Measurements from ENCODE around the gene DMRT3. TPM values are rescaled to one million over a fixed set of nuclear protein-coding genes. Genes with fewer than 3 reads are reported as not detected.

Gene DMRT3
- polyA plus RNA-seq, 1 experiment: not detected

- DNase-seq (ENCODE audit: low read depth, low spot score): peak; percentile 34
- Histone ChIP-seq H3K27ac (ENCODE audit: low read depth, low read length) (no peak overlapping the region), H3K9me3 (ENCODE audit: control insufficient read depth, insufficient read depth, low read length) (no peaks in the 10 kb centered on the region), H3K27me3 (ENCODE audit: control insufficient read depth, insufficient read depth, low read length) (no peaks in the 10 kb centered on the region), H3K4me3 (ENCODE audit: low read depth, low read length) (no peak overlapping the region)
- POLR2A ChIA-PET: no interaction called here
- TF ChIP-seq, protein P1, sequence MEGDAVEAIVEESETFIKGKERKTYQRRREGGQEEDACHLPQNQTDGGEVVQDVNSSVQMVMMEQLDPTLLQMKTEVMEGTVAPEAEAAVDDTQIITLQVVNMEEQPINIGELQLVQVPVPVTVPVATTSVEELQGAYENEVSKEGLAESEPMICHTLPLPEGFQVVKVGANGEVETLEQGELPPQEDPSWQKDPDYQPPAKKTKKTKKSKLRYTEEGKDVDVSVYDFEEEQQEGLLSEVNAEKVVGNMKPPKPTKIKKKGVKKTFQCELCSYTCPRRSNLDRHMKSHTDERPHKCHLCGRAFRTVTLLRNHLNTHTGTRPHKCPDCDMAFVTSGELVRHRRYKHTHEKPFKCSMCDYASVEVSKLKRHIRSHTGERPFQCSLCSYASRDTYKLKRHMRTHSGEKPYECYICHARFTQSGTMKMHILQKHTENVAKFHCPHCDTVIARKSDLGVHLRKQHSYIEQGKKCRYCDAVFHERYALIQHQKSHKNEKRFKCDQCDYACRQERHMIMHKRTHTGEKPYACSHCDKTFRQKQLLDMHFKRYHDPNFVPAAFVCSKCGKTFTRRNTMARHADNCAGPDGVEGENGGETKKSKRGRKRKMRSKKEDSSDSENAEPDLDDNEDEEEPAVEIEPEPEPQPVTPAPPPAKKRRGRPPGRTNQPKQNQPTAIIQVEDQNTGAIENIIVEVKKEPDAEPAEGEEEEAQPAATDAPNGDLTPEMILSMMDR (IDR thresholded peaks at IDR 0.05; ENCODE audit: low read depth, low read length): peak; percentile 97
- CTCF ChIA-PET: interaction anchor here (0.5 to 2.7 kb wide), 37 partner anchors 8 to 837 kb away, joined by 3 to 33 read pairs (median 4); no protein-coding TSS in a partner anchor
These were observed 32.7 kb downstream of the DMRT3 start for GRCh38 chr9:1009101-1009707.

GRCh38 chr9:1013021-1013420, 36.6 kb downstream of the DMRT3 start:
- DNase-seq (ENCODE audit: low read depth, low spot score): no peak
- ChIA-PET POLR2A (no interaction called here), CTCF (no interaction called here)
- H3K27ac ChIP-seq (ENCODE audit: low read depth, low read length): no peak overlapping the region
- TF ChIP-seq, protein P1 (IDR thresholded peaks at IDR 0.05; ENCODE audit: low read depth, low read length): no peak
- no peaks in the 10 kb centered on the region for H3K27me3 ChIP-seq (ENCODE audit: control insufficient read depth, insufficient read depth, low read length)
- no peaks in the 10 kb centered on the region for H3K9me3 ChIP-seq (ENCODE audit: control insufficient read depth, insufficient read depth, low read length)
- H3K4me3 ChIP-seq (ENCODE audit: low read depth, low read length): no peak overlapping the region

DNA sequence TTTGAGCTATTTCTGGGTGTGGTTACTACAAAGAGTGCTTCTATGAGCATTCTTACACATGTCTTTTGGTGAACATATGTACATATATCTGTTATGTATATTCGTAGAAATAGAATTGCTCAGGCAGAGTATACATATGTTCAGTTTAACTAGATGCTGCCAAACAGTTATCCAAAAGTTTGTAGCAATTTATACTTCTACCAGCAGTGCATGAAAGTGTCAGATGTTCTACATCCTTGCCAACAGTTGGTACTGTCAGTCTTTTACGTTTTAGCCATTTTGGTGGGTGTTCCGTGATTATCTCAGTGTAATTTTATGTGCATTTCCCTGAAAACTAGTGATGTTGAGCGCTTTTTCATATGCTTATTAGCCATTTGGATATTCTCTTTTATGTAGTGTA, 37.8 kb downstream of the DMRT3 start:
- no peak for DNase-seq (ENCODE audit: low read depth, low spot score)
- Histone ChIP-seq H3K4me3 (ENCODE audit: low read depth, low read length) (no peak overlapping the region), H3K27me3 (ENCODE audit: control insufficient read depth, insufficient read depth, low read length) (no peaks in the 10 kb centered on the region), H3K27ac (ENCODE audit: low read depth, low read length) (no peak overlapping the region), H3K9me3 (ENCODE audit: control insufficient read depth, insufficient read depth, low read length) (no peaks in the 10 kb centered on the region)
- POLR2A ChIA-PET: no interaction called here
- CTCF ChIA-PET: interaction anchor here (1.0 kb wide), 1 partner anchor 10 kb away, joined by 3 read pairs; no protein-coding TSS in a partner anchor
- TF ChIP-seq, protein P1 (IDR thresholded peaks at IDR 0.05; ENCODE audit: low read depth, low read length): no peak

- no peaks in the 10 kb centered on the region for H3K9me3 ChIP-seq (ENCODE audit: control insufficient read depth, insufficient read depth, low read length)
- H3K27ac ChIP-seq (ENCODE audit: low read depth, low read length): no peak overlapping the region
- TF ChIP-seq, protein P1 (IDR thresholded peaks at IDR 0.05; ENCODE audit: low read depth, low read length): no peak
- ChIA-PET CTCF (interaction anchor here (1.0 kb wide), 1 partner anchor 10 kb away, joined by 3 read pairs; no protein-coding TSS in a partner anchor), POLR2A (no interaction called here)
- no peaks in the 10 kb centered on the region for H3K27me3 ChIP-seq (ENCODE audit: control insufficient read depth, insufficient read depth, low read length)
- DNase-seq (ENCODE audit: low read depth, low spot score): no peak
- H3K4me3 ChIP-seq (ENCODE audit: low read depth, low read length): no peak overlapping the region
These were observed 38.2 kb downstream of the DMRT3 start for GRCh38 chr9:1014640-1015039.

DNA sequence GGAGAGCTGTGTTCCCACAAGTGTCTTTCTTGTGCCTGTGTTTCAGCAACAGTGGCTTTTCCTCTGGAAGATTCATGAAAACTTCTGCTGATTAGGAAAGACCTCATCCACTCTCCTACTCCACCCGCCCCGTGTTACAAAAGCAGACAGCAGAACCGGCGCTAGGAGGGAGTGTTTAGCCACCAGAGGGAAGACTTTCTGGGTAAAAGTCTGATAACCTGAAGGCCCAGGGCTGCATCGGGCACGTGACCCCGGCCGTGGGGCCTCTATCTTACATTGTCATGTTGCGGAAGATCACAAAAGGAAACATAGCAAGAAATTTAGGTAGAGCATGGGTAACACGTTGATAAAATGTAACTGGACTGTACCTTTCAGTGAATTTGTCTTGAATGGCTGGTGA, 41.7 kb downstream of the DMRT3 start:
- no peak for DNase-seq (ENCODE audit: low read depth, low spot score)
- CTCF ChIA-PET: interaction anchor here (1.5 kb wide), 1 partner anchor 9 kb away, joined by 4 read pairs; no protein-coding TSS in a partner anchor
- Histone ChIP-seq H3K4me3 (ENCODE audit: low read depth, low read length) (no peak overlapping the region), H3K9me3 (ENCODE audit: control insufficient read depth, insufficient read depth, low read length) (no peaks in the 10 kb centered on the region), H3K27me3 (ENCODE audit: control insufficient read depth, insufficient read depth, low read length) (no peaks in the 10 kb centered on the region), H3K27ac (ENCODE audit: low read depth, low read length) (no peak overlapping the region)
- POLR2A ChIA-PET: no interaction called here
- TF ChIP-seq, protein P1 (IDR thresholded peaks at IDR 0.05; ENCODE audit: low read depth, low read length): peak; percentile 34; the same call in 1 of the 2 replicates
